Activated CD4-positive, alpha-beta T cell treated with anti-CD3 and anti-CD28 coated beads, Interleukin-2, amount 50 U/mL, for 4 hours (primary cell): ENCODE data around the gene CCDC167.

Experiments used
- DNase-seq, 2 experiments: peaks; one replicate each; pipeline ENCODE4 v3.0.0-alpha.2; 2020

The CCDC167 gene

DNA sequence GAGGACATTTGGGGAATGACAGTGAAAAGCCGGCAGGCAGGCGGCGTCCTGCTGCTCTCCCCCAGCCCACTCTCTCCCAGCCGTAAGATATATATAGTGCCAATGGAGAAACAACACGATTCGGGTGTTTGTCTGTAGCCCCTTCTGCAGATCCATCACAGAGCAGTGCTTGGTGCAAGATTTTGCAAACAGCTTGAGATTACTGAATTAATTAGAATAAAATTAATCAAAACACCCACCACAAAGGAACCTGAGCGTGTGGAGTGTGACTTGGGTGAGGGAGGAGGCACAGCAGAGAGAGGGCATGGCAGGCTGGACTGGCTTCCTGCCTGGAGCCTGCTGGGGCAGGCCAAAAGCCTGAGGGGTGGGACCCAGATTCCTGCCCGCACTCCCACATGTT, 28.8 kb upstream of the CCDC167 start:
- DNase-seq, result no peak

DNA sequence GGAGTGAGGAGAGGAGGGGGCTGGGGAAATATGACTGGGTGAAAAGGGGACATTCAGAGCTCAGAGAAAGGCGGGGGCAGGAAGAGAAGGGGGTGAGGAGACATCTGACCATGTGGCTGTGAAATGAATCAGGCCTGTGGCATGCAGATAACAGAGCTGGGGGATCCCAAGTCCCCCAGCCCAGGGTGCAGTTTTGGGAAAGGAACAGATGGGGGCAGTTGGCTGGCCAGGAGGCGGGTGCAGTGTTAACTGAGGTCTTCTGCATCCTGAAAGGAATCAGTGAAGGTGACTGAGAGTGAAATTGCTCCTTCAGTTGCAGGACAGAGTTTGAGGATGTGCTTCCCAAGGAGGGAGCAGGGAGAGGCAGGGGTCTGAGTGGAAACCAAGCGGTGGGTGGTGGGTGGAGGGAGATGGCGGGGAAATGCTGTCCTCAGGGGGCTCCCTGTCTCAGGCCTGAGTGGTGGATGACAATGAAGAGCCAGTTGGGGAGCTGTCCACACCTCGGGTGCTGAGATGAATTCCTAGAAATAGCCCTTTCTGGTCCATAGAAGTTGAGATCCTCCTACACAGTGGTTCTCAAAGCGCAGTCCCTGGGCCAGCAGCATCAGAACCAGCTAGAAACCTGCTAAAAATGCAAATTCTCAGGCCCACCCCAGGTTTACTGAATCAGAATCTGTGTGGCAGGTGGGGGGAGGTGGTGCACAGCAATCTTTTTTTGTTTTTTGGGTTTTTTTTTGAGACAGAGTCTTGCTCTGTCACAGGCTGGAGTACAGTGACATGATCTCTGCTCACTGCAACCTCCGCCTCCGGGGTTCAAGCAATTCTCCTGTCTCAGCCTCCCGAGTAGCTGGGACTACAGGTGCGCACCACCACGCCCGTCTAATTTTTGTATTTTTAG, 26.0 kb upstream of the CCDC167 start:
- DNase-seq, result no peak

DNA sequence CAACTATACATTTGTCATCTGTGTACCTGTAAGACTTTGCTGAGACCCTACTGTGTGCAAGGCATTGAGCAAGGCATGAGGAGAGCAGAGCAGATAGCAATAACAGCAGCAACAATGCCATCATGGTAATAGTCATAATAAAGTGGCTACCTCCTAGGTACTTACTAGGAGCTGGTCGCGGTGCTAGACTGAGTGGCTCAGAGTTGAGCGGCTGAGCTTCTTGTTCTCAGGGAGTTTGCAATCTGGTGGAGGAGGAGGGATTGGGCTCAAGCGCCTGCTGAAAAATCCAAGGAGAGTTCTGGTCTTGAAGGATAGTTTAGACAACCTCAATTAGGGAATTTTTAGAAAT, 25.3 kb upstream of the CCDC167 start:
- DNase-seq, result no peak

DNA sequence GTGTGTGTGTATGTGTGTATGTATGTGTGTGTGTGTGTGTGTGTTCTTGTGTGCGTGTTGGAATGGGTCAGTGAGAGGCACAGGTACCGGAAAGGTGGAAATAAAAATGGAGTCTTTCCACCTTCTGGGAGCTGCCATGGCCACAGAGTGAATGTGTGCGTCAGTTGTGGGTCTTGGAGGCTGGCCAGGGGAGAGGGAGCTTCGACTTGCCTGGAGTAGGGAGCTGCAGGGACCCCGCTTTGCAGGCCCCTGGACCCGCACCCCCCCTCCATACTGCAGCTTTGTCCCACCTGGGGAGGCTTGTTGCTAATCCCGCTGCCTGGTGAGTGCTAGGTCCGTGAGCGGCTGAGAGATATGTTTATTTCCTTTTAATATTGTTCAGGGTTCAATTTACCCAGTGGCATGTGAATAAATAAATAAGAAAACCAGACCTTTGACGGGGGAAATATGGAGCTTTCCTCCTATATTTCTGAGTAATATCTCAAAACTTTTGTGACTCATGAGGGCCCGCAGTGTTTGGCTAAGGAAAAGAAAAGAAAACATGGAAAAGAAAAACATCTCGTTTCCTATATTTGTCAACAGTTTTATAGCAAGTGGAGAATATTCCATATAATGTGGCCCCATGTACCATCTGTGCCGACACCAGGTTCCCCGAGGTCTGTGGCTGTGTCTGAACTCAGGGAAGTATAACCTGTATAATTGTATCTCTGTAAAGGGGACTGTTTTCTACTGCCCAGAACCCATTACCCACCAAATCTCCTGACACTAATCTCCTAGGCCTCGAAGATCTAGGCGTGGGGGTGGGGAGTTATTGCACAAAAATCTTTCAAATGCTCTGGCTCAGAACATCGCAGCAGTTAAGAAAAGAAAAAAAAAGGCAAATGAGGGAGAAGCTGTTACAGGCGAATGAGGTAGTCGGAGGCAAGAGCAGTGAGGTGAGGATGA, 24.6 kb upstream of the CCDC167 start:
- DNase-seq, result no peak

DNA sequence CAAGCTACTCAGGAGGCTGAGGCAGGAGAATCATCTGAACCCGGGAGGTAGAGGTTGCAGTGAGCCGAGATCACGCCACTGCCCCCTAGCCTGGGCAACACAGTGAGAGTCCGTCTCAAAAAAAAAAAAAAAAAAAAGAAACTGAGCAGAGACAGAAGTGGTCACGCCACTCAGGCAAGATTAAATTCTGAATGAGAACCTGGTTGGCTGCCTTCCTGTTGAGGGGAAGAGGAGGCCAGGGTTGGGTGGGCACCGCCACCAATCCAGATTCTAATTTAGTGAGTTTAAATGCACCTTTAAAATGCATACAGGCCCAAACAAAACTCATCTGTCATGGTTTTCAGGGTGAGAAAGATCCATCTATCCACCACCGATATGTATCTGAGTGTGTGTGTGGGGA, 23.7 kb upstream of the CCDC167 start:
- no peak for DNase-seq

DNA sequence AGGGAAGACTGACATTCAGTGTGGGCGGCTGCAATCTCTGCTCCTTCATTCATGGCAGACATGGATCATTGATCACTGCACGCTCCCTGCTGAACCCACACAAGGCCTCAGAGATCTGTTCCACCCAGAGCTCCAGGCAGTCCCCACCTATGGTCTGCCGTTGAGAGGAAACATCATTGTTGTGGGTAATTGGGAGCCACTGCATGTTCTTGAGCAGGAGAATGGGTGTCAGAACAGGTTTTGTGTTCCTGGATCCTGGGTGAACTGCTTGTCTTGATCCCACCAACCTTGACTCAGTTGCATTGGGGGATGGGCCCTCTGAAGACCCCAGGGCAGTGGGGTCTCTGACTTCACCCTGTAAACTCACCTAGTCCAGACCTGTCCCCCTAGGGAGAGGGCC, 23.1 kb upstream of the CCDC167 start:
- no peak for DNase-seq

DNA sequence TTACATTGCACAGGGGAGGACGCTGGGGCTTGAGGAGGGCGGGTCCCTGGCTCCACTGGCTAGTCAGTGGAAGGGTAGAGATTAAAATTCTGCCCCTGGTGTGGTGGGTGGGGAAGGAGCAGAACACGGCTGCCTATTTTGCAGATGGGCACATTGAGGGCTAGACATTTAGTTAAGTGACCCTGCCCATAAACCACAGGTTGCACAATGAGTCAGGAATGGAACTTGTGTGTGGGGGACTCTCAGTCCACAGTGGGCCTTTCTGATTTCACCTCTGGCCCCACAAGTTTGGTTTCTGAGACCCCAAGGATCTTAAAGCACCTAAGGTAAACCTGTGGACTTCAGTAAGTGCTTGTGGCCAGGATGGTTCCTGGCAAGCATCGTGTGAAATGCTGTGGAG, 22.0 kb upstream of the CCDC167 start:
- no peak for DNase-seq

DNA sequence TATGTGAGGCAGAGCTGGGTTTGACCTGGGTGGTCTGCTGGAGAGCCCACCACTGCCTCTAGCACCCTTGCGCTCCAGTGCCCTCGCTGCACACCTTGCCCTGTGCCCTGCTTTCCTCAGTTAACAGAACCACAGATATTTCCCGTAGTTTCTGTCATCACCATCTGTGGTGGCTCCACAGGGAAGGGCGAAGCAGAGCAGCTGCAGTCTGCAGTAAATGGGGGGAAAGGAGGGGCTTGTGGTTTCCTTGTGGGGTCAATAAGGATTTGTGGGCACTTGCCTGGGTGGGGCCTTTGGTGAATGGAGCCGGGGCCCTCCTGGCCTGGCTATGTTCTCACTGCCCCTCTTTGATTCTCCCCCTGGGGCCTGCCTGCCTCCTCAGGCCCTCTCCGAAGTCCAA, 21.2 kb upstream of the CCDC167 start:
- no peak for DNase-seq

DNA sequence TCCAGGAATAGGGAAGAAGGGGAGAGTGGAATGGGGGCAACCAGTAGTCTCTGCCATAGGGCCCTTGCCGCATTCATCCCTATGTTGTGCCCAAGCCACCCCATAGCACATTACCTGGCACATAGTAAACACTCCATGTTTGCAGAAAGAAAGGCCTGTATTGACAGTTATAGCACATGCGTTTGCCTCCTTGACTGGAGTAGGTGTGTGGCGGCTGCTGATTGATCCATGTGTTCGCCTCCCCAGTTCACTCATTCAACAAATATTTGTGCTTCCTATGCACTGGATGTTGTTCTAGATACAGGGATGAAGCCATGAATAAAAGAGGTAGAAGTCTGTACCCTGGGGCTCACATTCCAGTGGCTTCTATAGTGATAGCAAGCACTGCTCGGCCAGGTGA, 19.8 kb upstream of the CCDC167 start:
- DNase-seq, result no peak

DNA sequence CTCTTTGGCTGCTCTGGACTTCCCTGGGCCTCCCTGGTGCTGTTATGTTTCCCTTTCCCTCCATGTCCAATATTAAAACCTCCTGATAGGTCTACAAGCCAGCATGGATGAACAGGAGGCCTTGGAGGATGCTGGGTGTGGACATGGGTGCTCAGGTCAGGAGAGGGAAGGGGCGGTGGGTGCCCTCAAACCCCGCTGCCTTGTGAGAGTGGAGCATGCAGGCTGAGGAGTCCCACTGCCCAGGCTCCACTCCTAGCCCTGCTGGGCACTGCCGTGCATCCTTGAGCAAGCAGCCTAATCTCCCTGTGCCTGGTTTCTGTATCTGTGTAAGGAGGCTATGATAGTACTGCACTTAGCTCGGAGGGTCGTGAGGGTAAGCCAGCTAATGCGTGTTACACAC, 18.4 kb upstream of the CCDC167 start:
- no peak for DNase-seq

DNA sequence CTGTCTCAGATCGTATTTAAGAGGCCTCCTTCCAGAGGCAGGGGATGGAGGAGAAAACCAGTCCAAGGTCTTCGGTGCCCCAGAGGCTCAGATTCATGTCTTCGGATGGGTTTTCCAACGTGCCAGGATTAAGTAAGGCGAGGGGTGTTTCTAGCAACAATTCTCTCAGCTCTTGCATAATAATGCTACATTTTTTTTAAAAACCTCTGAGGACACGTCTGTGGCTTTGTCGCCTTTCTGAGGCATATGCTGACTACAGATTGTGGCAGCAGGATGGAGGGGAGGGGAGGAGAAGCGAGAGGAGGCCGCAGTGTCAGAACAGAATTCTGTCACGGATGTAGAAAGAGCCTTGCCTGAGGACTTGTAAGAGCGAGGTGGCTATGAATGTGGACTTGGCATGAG, 17.7 kb upstream of the CCDC167 start:
- peak; percentile 57 to 63 for DNase-seq

DNA sequence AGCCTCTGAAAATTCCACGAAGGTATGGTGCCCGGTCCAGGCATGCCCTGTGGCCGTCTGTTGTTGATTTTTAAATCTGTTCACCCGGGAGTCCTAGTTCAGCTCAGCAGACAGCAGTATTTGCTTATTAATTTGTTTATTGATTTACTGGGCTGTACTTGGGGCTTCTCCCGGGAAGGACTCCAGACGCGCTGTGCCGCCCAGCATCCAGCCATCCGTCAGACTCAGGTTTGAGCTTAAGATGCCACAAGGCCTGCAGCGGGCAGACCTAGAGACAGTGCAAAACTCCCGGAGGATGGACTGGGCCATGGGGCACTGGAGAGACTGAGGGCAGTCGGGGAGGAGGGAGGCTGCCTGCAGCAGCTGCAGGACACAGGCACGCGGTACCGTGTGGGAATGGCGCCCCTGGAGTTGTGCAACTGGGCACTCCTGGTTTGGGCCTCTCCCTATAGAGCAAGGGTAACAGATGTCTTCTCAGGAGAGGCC, 17.3 kb upstream of the CCDC167 start:
- no peak for DNase-seq

DNA sequence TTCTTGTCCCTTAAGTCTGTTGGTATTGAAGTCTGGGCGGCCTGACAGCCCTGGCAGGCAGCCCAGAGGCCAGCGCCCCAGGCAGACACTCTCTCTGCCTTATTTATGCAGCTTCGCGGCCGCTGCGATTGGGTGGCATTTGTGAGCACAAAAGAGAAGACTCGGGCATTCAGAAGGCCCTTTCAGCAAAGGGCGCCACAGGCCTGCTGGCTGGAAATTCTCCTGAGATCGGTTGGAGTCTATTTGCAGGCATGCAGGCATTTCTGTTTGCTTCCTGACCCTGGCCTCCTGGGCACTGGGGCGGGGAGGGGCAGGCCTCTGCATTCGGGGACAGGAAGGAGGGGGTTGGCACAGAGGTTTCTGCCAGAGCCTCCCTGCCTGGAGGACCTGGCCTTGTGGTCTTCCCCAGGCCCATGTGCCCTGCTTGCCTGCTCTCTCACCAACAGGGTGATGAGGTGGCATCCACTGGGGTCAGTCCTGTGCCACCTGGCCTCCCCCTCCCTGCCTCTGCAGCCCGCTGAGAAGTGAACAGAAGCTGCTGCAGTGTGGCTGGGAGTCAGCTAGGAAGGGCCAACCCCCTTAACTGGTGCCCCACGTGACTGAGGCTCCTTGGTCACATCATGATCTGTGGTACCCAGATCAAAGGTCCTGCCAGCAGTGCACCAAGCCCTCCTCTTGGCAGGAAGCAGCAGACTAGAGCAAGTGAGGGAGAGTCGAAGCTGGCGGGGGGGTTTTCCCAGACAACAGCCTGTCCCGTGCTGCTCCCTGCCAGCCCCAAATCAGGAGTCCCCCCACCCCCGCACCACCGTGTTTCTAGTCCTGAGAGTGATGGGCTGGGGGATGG, 16.6 kb upstream of the CCDC167 start:
- peak; percentile 81 to 84 for DNase-seq

DNA sequence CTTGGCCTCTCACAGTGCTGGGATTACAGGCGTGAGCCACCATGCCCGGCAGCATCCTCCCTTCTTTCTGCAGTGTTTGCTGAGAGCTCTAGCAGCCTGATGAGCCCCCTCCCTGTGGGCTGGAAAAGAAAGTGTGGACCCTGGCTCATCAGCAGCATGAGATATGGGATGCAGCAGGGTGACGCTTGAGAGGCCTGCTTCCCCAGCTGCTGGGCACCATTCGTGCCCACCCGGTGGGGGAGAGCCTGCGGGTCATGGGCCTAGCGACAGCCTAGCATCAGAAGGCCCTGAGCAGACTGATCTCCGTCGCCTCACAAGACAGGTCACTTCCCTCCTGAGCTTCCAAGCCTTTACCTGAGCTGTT, 16.0 kb upstream of the CCDC167 start:
- no peak for DNase-seq

DNA sequence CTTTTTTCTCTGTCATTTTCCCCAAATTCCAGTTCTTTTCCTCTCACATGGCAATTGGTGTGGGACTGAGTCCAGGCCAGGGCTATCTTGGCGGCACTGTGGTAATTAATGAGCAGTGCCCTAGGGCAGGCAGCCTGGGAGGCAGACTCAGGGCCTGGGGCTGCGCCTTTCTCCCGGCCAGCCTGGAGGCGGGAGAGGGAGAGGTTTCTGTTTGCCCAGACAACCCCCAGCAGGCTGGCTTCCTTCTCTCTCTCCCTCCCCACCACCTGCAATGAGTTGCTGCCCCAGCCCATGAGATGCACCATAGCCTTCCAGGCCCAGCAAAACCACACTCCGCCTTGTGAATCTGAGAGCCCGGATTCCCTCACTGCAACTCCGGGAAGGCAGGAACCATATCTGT, 15.1 kb upstream of the CCDC167 start:
- no peak for DNase-seq

DNA sequence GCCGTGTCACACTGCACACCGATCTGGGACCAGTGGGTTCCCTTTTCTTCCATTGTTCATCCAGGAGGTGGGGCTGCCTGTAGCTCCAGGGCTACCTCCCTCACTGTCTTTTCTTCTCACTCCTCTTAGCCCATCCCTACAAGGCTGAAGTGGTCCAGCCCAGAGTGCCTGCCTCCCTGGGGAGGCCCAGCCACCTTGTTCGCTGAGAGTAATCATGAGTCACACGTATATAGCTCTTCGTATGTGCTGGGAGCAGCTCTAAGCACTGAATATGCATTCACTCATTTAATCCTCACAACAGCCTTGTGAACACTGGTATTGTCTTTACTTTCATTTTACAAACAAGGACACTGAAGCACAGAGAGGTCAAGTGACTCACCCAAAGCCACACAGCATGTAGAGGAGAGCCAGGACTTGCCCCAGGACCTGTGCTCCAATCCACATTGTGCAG, 14.7 kb upstream of the CCDC167 start:
- DNase-seq, result peak in 1 of 2 experiments; percentile 18

DNA sequence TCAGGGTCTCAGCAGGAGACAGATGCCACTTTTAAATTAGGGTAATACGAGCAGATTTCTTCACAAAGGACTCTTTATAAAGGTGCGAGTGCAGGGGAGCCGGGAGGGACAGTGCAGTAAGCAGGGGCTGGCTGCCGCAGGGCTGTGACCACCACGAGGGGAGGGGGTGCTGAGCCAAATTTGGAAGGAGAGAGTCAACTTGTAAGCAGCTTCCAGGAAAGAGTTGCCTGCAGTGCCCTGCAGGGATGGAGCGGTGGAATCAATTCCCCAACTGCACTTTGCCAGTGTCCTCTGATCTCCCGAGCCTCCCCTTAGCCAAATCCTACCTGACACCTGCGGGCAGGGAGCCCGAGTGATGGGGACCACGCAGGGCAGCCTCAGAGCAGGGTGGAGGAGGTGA, 13.9 kb upstream of the CCDC167 start:
- DNase-seq, result no peak

DNA sequence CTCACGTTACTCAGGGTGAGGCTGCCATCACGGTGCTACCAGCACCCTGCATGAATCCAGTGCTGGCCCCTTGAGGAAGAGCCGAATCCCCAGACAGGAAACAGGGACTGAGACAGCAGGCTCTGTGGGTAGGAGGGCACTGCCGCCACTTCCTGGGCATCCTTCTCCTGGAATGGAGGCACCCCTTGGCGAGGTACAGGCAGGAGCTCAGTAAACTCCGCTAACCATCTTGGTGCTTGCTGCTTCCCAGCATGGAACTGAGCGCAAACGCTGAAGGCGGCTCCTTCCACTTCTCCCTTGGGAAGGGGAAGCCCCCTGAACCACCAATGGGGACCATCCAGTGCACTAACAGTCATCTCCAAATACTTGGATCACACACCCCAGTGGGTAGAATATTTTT, 13.5 kb upstream of the CCDC167 start:
- no peak for DNase-seq

DNA sequence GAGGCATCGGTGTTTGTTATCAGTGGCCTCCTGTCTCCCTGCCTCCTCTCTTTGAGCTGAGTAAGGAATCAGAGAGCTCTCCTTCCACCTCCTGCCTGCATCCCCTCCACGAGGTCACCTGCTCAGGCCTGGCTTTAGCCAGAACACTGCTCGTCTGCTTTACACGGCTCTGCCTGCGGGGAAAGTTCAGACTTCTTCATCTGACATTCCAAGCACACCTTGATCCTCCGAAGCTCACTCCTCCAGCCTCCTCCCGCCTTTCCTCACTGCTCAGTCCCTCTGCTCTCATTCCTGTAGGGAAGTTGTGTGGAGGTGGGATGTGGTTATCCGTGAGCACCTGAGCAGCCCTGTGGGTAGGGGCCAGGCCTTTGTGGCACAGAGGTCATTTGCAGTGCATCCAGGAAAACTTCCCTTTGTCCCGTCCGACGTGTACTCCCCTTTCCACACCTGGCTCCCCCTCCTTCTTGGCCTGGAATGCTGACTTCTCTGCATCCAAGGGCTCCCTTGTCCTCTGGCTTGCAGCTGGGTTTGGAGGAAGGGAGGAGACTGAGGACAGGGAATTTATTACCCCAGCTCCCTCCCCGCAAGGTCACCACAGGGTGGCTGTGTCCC, 12.8 kb upstream of the CCDC167 start:
- DNase-seq, result no peak

DNA sequence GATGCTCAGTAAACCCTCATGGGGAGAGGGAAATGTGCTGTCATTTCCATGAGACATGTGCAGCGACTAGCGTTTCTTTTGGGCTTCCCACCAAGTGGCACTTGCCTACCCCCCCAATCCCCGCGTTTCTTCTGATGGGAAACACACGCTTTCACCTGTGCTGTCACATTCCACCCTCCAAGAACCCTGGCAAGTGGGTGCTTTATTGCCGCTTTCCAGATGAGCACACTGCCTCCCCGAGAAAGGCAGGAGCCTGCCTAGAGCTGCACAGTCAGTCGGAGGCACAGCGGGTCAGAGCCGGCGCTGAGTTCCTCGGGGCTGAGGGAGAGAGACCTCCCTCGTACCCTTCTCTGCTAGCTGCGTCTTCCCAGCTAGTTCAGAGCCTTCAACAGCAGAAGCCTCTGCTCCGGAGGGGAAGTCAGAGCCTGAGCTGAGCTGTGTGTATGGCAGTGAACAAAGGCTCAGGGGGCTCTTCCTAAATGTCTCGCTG, 12.3 kb upstream of the CCDC167 start:
- no peak for DNase-seq

DNA sequence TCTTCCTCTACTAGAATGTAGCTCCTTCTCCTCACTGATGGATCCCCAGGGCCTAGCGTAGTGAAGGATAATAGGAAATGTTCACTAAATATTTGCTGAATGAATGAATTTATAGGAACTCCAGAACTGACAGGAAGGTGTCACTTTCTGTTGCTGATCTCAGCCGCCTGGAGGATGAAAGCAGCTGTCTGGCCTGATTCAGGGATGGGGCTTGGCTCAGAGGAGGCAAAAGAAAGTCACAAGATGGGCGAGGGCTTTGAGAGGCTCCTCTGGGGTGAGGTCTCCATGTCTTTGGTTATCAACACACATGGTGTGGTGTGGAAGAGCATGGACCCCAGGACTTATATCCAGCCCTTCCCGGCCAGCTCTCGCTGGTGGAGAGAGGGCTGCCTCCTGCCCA, 11.5 kb upstream of the CCDC167 start:
- no peak for DNase-seq

DNA sequence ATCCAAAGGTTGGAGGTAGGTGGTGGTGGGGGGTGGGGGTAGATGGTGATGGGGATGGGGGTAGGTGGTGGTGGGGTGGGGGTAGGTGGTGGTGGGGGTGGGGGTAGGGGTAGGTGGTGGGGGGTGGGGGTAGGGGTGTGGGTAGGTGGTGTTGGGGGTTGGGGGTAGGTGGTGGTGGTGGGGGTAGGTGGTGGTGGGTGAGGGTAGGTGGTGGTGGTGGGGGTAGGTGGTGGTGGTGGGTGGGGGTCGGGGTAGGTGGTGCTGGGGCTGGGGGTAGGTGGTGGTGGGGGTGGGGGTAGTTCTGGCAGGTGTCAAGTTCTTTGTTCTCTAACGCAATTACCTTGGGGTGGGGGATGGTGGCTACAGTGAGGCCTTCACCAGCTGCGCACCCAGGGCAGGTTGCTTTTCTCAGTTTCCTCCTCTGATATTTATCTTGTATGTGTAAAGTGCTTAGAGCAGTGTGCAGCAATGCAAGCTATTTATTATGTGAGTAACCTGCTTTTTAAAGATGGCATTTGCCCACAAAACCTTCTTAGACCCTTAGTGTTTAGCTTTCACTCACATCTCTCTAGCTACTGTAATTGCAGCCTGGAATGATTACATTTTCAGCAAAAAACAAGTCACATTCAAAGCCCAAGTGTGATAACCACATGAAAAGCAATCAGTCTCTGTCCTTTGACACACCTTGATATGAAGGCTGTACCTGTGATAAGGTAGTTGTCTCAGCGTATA, 8.2 kb upstream of the CCDC167 start:
- no peak for DNase-seq
